Mucosa of stomach (tissue), 1 donor: ENCODE data around the gene SATL1.

Experiments
- H3K27me3 ChIP-seq: one replicate; pipeline ENCODE4 v1.7.0; 2013; ENCODE audit warnings: mild to moderate bottlenecking, low read length; ENCODE audit not compliant: control insufficient read depth, insufficient read depth
- H3K36me3 ChIP-seq: one replicate; pipeline ENCODE4 v1.7.0; 2013; ENCODE audit warnings: low read length; ENCODE audit not compliant: control insufficient read depth, insufficient read depth
- H3K4me1 ChIP-seq: one replicate; pipeline ENCODE4 v1.7.0; 2013; ENCODE audit warnings: mild to moderate bottlenecking, low read length; ENCODE audit not compliant: control insufficient read depth, insufficient read depth
- H3K4me3 ChIP-seq: one replicate; pipeline ENCODE4 v1.7.0; 2013; ENCODE audit warnings: low read length
- H3K9ac ChIP-seq: one replicate; pipeline ENCODE4 v1.7.0; 2013; ENCODE audit warnings: mild to moderate bottlenecking, low read length, moderate library complexity
- H3K9me3 ChIP-seq: one replicate; pipeline ENCODE4 v1.7.0; 2013; ENCODE audit warnings: mild to moderate bottlenecking, low read length, moderate library complexity; ENCODE audit not compliant: control insufficient read depth
- donor health status: Pancreatic carcinoma.

SATL1 gene

DNA sequence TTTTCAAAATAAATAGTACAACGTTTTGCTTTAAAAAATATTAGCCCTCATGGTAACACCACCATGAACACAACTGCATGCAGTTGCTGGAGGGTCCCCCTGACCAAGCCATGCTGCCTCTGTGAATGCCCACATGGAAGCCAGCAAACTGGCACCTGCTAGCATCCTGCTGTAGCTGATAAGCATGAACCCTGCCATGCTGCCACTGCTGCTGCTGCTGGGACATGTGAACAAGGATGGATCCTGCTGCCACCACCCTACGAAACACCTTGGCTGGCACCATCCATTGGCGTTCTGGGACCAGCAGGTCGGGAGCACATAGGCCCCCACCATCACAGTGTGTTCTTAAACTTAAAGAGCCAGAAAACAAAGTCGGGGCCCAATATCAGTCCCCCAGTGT lies 83.9 kb downstream of the SATL1 start:
- H3K27me3 ChIP-seq = no peaks in the 10 kb centered on the region
- no peaks in the 10 kb centered on the region for H3K4me1 ChIP-seq
- H3K4me3 ChIP-seq = no peak overlapping the region
- H3K36me3 ChIP-seq = no peaks in the 10 kb centered on the region
- H3K9me3 ChIP-seq = no peaks in the 10 kb centered on the region
- no peak overlapping the region for H3K9ac ChIP-seq

DNA sequence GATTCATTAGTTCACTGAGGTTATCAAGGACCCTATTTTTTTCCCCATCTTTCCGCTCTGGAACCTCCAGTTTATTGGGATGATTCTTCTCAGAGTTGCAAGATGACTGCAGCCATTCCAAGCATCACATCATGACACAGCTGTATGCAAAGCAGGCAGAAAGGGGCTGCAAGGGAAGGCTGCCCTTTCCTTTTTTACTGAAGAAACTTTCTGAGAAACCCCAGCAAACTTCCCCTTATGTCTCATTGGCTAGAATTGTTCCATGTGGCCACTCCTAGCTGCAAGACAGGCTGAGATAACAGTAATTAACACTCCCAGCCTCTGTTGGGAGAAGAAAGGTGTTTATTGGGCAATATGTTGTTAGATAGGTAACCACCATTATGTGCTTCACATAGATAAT lies 102.6 kb downstream of the SATL1 start:
- no peaks in the 10 kb centered on the region for H3K36me3 ChIP-seq
- H3K27me3 ChIP-seq = no peaks in the 10 kb centered on the region
- H3K9me3 ChIP-seq = no peaks in the 10 kb centered on the region
- H3K4me1 ChIP-seq = no peaks in the 10 kb centered on the region
- no peak overlapping the region for H3K4me3 ChIP-seq
- H3K9ac ChIP-seq = no peak overlapping the region

DNA sequence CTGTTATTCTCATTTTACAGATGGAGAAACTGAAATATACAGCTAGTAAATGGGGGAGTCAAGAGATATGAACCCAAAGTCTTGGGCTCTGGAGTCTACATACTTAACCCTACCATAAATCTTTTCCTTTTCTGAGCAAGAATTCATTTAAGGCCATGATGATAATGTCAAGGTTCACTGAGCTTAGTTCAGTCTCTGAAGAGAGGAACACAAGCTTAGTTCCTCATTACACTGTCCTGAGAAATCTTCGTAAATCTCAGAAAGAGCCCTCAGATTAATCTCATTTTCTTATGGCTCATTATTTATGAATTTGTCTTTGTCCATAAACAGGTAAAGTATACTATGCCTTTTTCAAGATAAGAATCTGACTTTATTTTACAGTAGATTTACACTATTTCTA lies 104.2 kb downstream of the SATL1 start:
- Histone ChIP-seq H3K36me3 (no peaks in the 10 kb centered on the region), H3K4me1 (no peaks in the 10 kb centered on the region), H3K27me3 (no peaks in the 10 kb centered on the region), H3K9me3 (no peaks in the 10 kb centered on the region), H3K9ac (no peak overlapping the region), H3K4me3 (no peak overlapping the region)

DNA sequence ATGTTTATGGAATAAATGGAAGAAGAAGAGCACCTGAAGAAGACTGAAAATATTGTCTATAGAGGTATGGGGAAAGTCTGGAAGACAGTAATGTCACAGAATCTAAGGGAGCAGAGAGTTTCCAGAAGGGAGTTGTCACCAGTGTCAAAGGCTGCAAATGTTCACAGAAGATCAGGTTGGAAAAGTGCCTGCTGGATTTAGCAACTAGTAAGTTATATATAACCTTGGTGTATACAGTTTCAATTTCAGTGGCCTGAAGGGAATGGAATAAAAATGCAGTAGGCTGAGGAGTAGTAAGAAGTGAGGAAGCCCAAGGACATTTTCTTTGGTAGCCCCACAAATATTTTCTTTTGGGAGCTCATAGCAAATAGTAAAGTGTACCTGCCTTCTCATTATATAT lies 107.2 kb downstream of the SATL1 start:
- H3K36me3 ChIP-seq = no peaks in the 10 kb centered on the region
- no peaks in the 10 kb centered on the region for H3K9me3 ChIP-seq
- no peaks in the 10 kb centered on the region for H3K27me3 ChIP-seq
- no peaks in the 10 kb centered on the region for H3K4me1 ChIP-seq
- H3K9ac ChIP-seq = no peak overlapping the region
- no peak overlapping the region for H3K4me3 ChIP-seq

DNA sequence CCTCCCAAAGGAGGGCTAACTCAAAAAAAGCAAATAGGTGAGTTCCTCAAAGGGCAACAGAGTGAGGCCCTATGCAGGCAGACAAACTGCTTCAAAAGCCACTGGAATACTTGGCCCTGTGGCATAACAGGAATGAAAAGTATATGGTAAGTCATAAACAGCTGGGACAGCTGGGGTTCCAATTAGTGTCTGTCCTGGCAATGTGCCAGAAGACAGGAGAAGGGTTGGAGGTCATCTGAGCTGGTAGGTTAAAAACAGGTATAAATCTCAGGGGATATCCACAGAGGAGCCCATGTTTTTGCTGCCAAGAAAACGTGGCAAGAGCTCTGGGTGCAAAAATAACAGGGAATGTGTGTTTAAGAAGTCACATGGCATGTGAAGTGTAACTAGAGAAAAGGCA lies 128.3 kb downstream of the SATL1 start:
- Histone ChIP-seq H3K4me3 (no peak overlapping the region), H3K9me3 (no peaks in the 10 kb centered on the region), H3K4me1 (no peaks in the 10 kb centered on the region), H3K27me3 (no peaks in the 10 kb centered on the region), H3K9ac (no peak overlapping the region), H3K36me3 (no peaks in the 10 kb centered on the region)

DNA sequence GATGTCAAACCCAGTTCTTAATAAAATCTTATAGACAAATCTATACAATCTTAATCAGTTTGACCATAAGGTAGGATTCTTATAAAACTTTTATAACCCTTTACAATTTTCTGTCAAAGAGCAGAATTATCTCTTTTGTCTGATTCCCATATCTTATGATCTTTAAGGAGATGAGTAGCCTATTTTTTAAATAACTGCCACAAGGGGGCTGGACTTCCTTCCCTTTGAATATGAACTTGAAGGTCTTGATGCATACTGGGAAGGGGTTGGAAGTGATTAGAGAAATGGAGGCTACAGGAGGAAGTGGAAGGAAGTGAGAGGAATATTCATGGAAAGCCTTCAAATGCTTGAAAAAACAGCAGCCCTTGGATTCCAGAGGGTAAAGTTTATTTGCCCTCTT lies 128.8 kb downstream of the SATL1 start:
- no peak overlapping the region for H3K9ac ChIP-seq
- H3K27me3 ChIP-seq = no peaks in the 10 kb centered on the region
- H3K9me3 ChIP-seq = no peaks in the 10 kb centered on the region
- H3K36me3 ChIP-seq = no peaks in the 10 kb centered on the region
- H3K4me1 ChIP-seq = no peaks in the 10 kb centered on the region
- no peak overlapping the region for H3K4me3 ChIP-seq

DNA sequence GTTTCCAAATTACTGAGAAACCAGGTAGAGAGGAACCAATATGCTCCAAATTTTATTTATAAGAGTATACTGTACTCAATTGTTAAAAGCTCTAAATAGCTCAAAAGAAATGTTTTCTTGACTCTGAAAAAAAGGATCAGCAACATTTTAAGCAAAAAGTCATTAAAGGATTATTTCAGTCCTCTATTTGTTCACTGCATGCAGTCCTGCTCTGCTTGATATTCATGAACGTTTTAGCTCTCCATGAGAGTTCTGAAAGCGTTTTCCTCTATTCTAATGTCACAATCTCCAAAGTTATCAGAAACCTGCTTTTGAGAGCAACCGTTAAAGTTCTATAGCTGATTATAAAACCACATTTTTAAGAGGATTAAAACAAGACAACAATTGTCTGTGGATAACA lies 129.4 kb downstream of the SATL1 start:
- Histone ChIP-seq H3K36me3 (no peaks in the 10 kb centered on the region), H3K4me1 (no peaks in the 10 kb centered on the region), H3K9me3 (no peaks in the 10 kb centered on the region), H3K27me3 (no peaks in the 10 kb centered on the region), H3K9ac (no peak overlapping the region), H3K4me3 (no peak overlapping the region)

DNA sequence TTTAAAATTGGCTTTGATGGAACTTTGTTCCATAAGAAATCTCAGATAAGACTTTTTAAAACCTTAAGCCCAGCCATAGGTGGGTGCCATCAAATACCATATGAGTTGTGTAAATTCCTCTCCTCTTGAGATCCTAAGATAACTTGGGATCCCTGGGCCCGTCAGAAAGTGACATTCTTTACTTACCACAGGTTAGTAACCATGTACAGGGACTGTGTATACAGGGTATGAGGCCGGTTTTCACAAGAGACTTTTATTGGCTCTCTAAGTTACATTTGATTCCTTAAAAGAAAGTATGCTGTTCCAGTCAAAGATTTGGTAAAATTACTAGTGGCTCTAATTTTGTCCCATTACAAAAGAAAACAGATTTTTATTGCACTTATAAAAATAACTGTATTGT lies 129.8 kb downstream of the SATL1 start:
- Histone ChIP-seq H3K27me3 (no peaks in the 10 kb centered on the region), H3K9ac (no peak overlapping the region), H3K4me1 (no peaks in the 10 kb centered on the region), H3K36me3 (no peaks in the 10 kb centered on the region), H3K9me3 (no peaks in the 10 kb centered on the region), H3K4me3 (no peak overlapping the region)

DNA sequence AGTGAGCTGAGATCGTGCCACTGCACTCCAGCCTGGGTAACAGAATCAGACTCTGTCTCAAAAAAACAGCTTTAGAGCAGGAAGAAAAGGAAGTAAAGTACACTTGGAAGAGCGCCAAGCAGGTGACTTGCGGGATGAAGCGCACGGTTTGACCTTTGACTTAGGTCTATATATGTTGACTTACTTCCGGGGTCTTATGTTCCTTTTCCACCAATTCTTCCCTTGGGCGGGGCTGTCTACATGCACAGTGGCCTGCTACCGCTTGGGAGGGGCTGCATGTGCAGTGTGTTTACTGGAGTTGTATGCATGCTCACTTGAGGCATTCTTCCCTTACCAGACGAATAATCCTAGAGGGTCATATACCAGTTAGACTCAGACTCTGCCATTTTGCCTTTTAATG lies 131.3 kb downstream of the SATL1 start:
- no peaks in the 10 kb centered on the region for H3K4me1 ChIP-seq
- H3K27me3 ChIP-seq = no peaks in the 10 kb centered on the region
- no peak overlapping the region for H3K9ac ChIP-seq
- H3K36me3 ChIP-seq = no peaks in the 10 kb centered on the region
- no peaks in the 10 kb centered on the region for H3K9me3 ChIP-seq
- no peak overlapping the region for H3K4me3 ChIP-seq

DNA sequence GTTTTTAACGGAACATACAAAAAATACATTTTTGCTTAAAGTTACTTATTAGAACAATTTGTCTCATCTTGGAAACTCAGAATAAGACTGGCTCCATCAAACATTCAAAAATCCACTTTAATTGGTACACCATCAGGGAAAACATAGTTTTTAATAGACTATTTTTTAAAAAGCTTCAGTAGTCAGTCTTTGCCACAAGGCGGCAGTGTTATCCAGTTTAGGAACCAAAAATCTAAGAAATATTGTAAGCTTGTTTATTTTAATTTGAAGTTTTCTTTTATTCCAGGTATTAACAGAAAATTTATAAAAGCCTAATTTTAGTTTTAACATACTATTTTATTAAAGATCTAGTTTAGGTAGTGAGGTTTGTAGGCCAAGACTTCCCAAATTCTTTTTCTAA lies 132.2 kb downstream of the SATL1 start:
- Histone ChIP-seq H3K4me1 (no peaks in the 10 kb centered on the region), H3K36me3 (no peaks in the 10 kb centered on the region), H3K9me3 (no peaks in the 10 kb centered on the region), H3K27me3 (no peaks in the 10 kb centered on the region), H3K9ac (no peak overlapping the region), H3K4me3 (no peak overlapping the region)

DNA sequence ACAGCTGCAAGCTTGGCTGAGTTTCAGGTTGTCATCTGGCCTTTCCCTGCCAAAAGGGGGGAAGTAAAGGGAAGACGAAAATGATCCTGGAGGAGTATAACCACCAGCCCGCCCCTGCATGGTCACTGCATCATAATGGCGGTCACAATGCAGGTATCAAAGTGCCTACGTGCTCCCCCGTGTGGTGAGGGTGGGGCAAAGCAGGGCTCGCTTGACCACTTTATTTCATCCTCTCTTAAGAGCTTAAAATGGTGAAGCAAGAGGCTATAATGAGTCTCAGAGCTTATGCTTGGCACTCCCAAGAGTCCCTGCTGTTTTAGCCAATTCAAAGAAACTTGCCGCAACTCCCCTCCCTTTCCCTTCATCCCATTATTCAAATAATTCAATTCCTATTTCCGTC lies 134.3 kb downstream of the SATL1 start:
- no peak overlapping the region for H3K9ac ChIP-seq
- H3K4me1 ChIP-seq = no peaks in the 10 kb centered on the region
- H3K27me3 ChIP-seq = no peaks in the 10 kb centered on the region
- H3K36me3 ChIP-seq = no peaks in the 10 kb centered on the region
- no peaks in the 10 kb centered on the region for H3K9me3 ChIP-seq
- no peak overlapping the region for H3K4me3 ChIP-seq

DNA sequence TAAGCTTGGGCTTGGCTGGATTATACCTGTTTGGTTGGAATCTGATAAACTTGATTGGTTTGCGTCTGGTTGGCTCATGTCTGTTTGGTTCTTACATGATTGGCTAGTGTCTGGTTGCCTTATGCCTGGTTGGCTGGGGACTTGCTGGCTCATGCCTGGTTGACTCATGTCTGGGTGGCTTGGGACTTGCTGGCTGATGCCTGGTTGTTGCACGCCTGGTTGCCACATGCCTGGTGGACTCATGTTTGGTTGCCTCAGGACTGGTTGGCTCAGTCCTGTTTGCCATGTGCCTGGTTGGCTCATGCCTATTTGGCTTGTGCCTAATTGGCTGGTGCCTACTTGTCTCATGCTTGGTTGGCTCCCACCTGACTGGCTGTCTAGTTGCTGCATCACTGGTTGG lies 135.4 kb downstream of the SATL1 start:
- H3K4me1 ChIP-seq = no peaks in the 10 kb centered on the region
- H3K27me3 ChIP-seq = no peaks in the 10 kb centered on the region
- H3K4me3 ChIP-seq = no peak overlapping the region
- no peaks in the 10 kb centered on the region for H3K36me3 ChIP-seq
- H3K9ac ChIP-seq = no peak overlapping the region
- H3K9me3 ChIP-seq = no peaks in the 10 kb centered on the region

DNA sequence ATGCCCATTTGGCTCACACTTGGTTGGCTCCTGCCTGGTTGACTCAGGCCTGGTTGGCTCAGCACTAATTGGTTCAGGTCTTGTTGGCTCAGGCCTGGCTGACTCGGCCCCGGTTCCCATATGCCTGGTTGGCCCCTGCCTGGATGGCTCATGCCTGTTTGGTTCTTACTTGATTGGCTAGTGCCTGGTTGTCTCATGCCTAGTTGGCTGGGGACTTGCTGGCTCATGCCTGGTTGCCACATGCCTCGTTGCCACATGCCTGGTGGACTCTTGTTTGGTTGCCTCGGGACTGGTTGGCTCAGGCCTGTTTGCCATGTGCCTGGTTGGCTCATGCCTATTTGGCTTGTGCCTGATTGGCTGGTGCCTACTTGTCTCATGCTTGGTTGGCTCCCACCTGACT lies 136.2 kb downstream of the SATL1 start:
- Histone ChIP-seq H3K27me3 (no peaks in the 10 kb centered on the region), H3K4me3 (no peak overlapping the region), H3K9ac (no peak overlapping the region), H3K36me3 (no peaks in the 10 kb centered on the region), H3K9me3 (no peaks in the 10 kb centered on the region), H3K4me1 (no peaks in the 10 kb centered on the region)
